Astrocyte (in vitro differentiated cells and primary cell): ENCODE results near the gene RITA1. TPM values are rescaled to one million over a fixed set of nuclear protein-coding genes. Genes with fewer than 3 reads are reported as not detected.

Experiments
- DNase-seq: peaks from one replicate; pipeline ENCODE4 v3.0.0-alpha.2; 2010; ENCODE audit warnings: low read depth
- FAIRE-seq: peaks from 2 replicates; lab custom pipeline; 2011; peaks lifted over from hg19 to GRCh38; lab: Jason Lieb, UNC
- H2AFZ ChIP-seq: 2 replicates; pipeline ENCODE4 v1.6.0; 2012; ENCODE audit warnings: low read depth, low read length, inconsistent platforms
- H3K27ac ChIP-seq: 2 replicates; pipeline ENCODE4 v1.5.1; 2011; ENCODE audit warnings: low read depth, low read length, inconsistent platforms
- H3K27me3 ChIP-seq: 2 replicates; pipeline ENCODE4 v1.6.0; 2011; ENCODE audit warnings: low read length, inconsistent platforms; ENCODE audit not compliant: insufficient read depth
- H3K36me3 ChIP-seq: 2 replicates; pipeline ENCODE4 v1.5.1; 2011; ENCODE audit warnings: low read length, inconsistent platforms; ENCODE audit not compliant: insufficient read depth
- H3K4me1 ChIP-seq: 2 replicates; pipeline ENCODE4 v1.5.1; 2011; ENCODE audit warnings: low read length, inconsistent platforms; ENCODE audit not compliant: insufficient read depth
- H3K4me2 ChIP-seq: 2 replicates; pipeline ENCODE4 v1.6.0; 2012; ENCODE audit warnings: low read length, inconsistent platforms
- H3K4me3 ChIP-seq: 2 replicates; pipeline ENCODE4 v1.5.1; 2011; ENCODE audit warnings: low read depth, mild to moderate bottlenecking, low read length, inconsistent platforms; ENCODE audit not compliant: insufficient read depth
- H3K79me2 ChIP-seq: 2 replicates; pipeline ENCODE4 v1.6.0; 2012; ENCODE audit warnings: mild to moderate bottlenecking, low read length, inconsistent platforms; ENCODE audit not compliant: insufficient read depth
- H3K9ac ChIP-seq: 2 replicates; pipeline ENCODE4 v1.6.0; 2012; ENCODE audit warnings: mild to moderate bottlenecking, low read length, inconsistent platforms
- H3K9me3 ChIP-seq: 2 replicates; pipeline ENCODE4 v1.5.1; 2012; ENCODE audit warnings: low read depth, mild to moderate bottlenecking, low read length, inconsistent platforms; ENCODE audit not compliant: insufficient read depth
- H4K20me1 ChIP-seq: 2 replicates; pipeline ENCODE4 v1.6.0; 2012; ENCODE audit warnings: low read length, inconsistent platforms; ENCODE audit not compliant: insufficient read depth
- H3K27ac Mint-ChIP-seq: one replicate; pipeline ENCODE4 v1.8.0; 2021; ENCODE audit warnings: mild to moderate bottlenecking, mixed read lengths; ENCODE audit not compliant: unreplicated experiment
- H3K27me3 Mint-ChIP-seq: one replicate; pipeline ENCODE4 v1.8.0; 2021; ENCODE audit warnings: low read depth, mixed read lengths; ENCODE audit not compliant: unreplicated experiment
- H3K36me3 Mint-ChIP-seq: one replicate; pipeline ENCODE4 v1.8.0; 2021; ENCODE audit warnings: low read depth, mixed read lengths; ENCODE audit not compliant: unreplicated experiment
- H3K4me1 Mint-ChIP-seq: one replicate; pipeline ENCODE4 v1.8.0; 2021; ENCODE audit warnings: low read depth, mixed read lengths; ENCODE audit not compliant: unreplicated experiment
- H3K4me3 Mint-ChIP-seq: one replicate; pipeline ENCODE4 v1.8.0; 2021; ENCODE audit warnings: mild to moderate bottlenecking, moderate library complexity, mixed read lengths; ENCODE audit not compliant: unreplicated experiment
- H3K9me3 Mint-ChIP-seq: one replicate; pipeline ENCODE4 v1.8.0; 2021; ENCODE audit warnings: mild to moderate bottlenecking, mixed read lengths; ENCODE audit not compliant: unreplicated experiment
- EZH2 ChIP-seq: IDR thresholded peaks from 2 replicates; pipeline ENCODE4 v1.6.1; 2012; ENCODE audit warnings: mild to moderate bottlenecking, low read length, inconsistent platforms; ENCODE audit not compliant: insufficient read depth
- total RNA-seq: library from RNA; stranded (reverse); gene quantifications from 2 replicates; pipeline ENCODE4 v1.2.1, GENCODE V29; 2021
- TF ChIP-seq, protein P1 (sequence below): IDR thresholded peaks from 2 replicates; pipeline ENCODE4 v1.5.1; 2011; ENCODE audit warnings: low read depth, mild to moderate bottlenecking, inconsistent platforms, low read length, moderate library complexity; ENCODE audit not compliant: insufficient read depth

The RITA1 gene
- total RNA-seq, 1 donor from 2014 or later = 23.5 TPM

DNA sequence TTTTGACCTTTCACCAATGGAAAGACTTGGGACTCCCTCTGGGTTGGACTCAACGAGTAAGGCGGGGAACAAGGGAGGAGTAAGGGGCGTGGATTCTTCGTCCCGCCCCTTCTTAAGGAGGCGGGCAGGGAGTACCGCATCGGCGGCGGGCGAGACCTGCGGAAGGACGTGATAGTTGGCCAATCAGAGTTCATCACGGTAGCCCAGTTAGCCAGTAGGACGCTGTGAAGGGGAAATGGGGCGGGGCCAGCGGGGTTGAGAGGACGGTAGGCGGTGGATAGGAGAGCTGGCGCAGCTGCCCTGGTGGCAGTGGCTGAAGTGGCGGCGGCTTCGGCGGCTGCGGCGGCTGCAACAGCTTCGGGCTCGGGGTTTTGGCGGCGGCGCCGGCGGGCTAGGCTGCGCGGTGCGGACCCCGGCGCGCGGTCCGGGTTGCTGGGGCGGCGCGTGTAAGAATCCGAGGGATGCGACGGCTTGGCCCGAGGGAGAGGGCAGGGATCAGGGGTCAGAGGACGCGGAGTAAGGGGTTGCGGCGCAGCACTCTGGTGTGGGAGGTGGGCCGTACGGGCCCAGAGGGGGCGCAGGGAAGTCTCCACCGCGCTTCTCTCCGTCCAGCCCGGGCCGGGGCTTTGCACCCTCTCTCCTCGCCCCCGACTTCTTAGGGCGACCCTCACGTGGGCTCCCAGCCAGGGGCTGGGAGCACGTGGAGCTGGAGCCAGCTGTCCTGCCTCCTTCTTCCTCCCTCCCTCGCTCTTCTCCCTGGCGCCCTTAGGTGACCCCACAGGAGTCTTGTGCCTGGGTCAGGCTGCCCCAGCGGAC is 35.9 kb downstream of the RITA1 start, which contains the start of gene TPCN1:
Gene TPCN1, plus strand, starts transcription at position 284 of the 816 bp plus-strand sequence. CDS start 5,389 bp downstream, outside the sequence.
- Histone ChIP-seq H3K27ac (peak within 1 kb of the TSS; percentile 72), H2AFZ (peak within 1 kb of the TSS; percentile 90), H3K4me2 (peak within 1 kb of the TSS; percentile 92), H3K27me3 (no peaks in the 10 kb centered on the region), H3K9ac (peak within 1 kb of the TSS; percentile 91), H3K4me1 (peaks cover 33% of the 10 kb centered on the region), H3K4me3 (peak within 1 kb of the TSS; percentile 78), H3K9me3 (no peaks in the 10 kb centered on the region), H4K20me1 (no peaks in the 10 kb centered on the region), H3K79me2 (peaks cover 11% of the 10 kb centered on the region), H3K36me3 (no peaks in the 10 kb centered on the region)
- no peak for TF ChIP-seq EZH2
- TF ChIP-seq, protein P1, sequence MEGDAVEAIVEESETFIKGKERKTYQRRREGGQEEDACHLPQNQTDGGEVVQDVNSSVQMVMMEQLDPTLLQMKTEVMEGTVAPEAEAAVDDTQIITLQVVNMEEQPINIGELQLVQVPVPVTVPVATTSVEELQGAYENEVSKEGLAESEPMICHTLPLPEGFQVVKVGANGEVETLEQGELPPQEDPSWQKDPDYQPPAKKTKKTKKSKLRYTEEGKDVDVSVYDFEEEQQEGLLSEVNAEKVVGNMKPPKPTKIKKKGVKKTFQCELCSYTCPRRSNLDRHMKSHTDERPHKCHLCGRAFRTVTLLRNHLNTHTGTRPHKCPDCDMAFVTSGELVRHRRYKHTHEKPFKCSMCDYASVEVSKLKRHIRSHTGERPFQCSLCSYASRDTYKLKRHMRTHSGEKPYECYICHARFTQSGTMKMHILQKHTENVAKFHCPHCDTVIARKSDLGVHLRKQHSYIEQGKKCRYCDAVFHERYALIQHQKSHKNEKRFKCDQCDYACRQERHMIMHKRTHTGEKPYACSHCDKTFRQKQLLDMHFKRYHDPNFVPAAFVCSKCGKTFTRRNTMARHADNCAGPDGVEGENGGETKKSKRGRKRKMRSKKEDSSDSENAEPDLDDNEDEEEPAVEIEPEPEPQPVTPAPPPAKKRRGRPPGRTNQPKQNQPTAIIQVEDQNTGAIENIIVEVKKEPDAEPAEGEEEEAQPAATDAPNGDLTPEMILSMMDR = no peak
- Mint-ChIP-seq H3K4me3 (peak within 1 kb of the TSS; percentile 93), H3K36me3 (no peaks in the 10 kb centered on the region), H3K27ac (peak within 1 kb of the TSS; percentile 89), H3K27me3 (no peaks in the 10 kb centered on the region), H3K4me1 (peaks cover 22% of the 10 kb centered on the region), H3K9me3 (no peaks in the 10 kb centered on the region)
- peak; percentile 87 for FAIRE-seq
- peak; percentile 100 for DNase-seq

DNA sequence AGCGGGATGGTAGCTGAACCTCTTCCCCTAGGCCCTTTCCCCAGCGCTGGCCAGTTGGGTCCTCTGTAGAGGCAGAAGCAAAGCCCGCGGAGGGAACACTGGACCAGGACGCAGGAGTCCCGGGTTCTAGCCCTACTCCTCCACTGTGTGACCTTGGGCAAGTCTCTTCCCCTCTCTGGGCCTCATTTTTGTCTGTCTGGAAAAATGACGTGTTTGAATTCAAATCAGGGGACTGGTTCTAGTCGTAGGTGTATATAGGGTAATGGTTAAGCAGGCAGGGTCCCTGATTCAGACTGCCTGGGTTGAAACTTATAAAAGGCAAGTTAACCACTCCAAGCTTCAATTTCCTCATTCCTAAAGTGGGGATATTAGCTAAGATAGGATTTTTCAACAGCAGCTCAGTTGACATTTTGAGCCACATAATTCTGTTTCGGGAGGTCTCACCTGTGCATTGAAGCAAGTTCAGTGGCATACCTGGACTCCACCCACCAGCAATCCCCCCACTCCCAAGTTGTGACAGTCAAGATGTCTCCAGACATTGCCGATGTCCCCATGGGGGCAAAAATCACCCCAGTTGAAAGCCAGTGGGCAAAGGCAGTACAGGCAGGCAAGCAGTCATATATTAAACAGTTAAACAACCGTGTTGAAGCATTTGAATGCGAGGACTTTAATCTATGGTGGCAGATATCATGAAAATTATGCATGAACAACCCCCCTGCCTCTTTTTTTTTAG is 36.6 kb downstream of the RITA1 start:
- Mint-ChIP-seq H3K27ac (peak overlapping the region; percentile 79), H3K36me3 (no peaks in the 10 kb centered on the region), H3K27me3 (no peaks in the 10 kb centered on the region), H3K9me3 (no peaks in the 10 kb centered on the region), H3K4me3 (peak overlapping the region; percentile 93), H3K4me1 (peaks cover 18% of the 10 kb centered on the region)
- Histone ChIP-seq H2AFZ (peak overlapping the region; percentile 63), H3K9me3 (no peaks in the 10 kb centered on the region), H3K27me3 (no peaks in the 10 kb centered on the region), H3K4me3 (peak overlapping the region; percentile 78), H3K9ac (peak overlapping the region; percentile 91), H3K4me1 (peaks cover 26% of the 10 kb centered on the region), H3K79me2 (peaks cover 11% of the 10 kb centered on the region), H3K4me2 (peak overlapping the region; percentile 92), H3K27ac (peak overlapping the region; percentile 72), H4K20me1 (no peaks in the 10 kb centered on the region), H3K36me3 (no peaks in the 10 kb centered on the region)
- TF ChIP-seq EZH2 = no peak
- TF ChIP-seq, protein P1 = no peak
- DNase-seq = no peak
- no peak for FAIRE-seq
